GM13977 (cell line): ENCODE data around the gene IFT81.

Experiments
- DNase-seq: peaks from one replicate; pipeline ENCODE4 v3.0.0; 2012; ENCODE audit warnings: low spot score
- in situ Hi-C: fragments of 300-500 bp; cut with MboI; formaldehyde crosslinking; loops from one replicate; pipeline ENCODE4 v1.12.0; 2022; ENCODE audit warnings: low sequenced_read_pairs, low pct_unique_long_range_greater_than_20kb, mixed read lengths, inconsistent platforms; ENCODE audit not compliant: unreplicated experiment
- TF ChIP-seq, protein P1 (sequence below): IDR thresholded peaks from 2 replicates; pipeline ENCODE4 v1.5.1; 2012; ENCODE audit warnings: mild to moderate bottlenecking, control low read depth; ENCODE audit not compliant: insufficient read depth; ENCODE audit errors: extremely low read depth, missing control alignments

IFT81 gene

DNA sequence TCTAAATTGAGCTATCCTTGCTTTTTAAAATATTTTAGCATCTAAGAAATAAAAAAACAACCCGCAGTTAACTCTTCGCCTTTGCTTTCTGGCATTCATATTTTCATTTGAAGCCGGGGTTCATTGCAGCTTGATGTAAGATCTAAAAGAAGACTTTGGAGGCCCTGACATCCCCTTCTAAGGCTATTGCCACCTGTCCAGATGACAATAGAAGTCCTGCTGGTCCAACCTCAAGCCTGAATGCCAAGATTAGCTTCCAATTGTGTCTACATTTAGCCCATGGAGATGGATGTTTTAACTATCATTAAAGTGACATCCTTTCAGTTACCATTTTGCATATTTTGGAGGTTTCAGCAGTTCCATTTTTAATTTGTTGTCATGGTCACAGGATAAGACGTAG is 105.3 kb downstream of the IFT81 start:
- DNase-seq = no peak
- in situ Hi-C loops = no loop called here
- TF ChIP-seq, protein P1, sequence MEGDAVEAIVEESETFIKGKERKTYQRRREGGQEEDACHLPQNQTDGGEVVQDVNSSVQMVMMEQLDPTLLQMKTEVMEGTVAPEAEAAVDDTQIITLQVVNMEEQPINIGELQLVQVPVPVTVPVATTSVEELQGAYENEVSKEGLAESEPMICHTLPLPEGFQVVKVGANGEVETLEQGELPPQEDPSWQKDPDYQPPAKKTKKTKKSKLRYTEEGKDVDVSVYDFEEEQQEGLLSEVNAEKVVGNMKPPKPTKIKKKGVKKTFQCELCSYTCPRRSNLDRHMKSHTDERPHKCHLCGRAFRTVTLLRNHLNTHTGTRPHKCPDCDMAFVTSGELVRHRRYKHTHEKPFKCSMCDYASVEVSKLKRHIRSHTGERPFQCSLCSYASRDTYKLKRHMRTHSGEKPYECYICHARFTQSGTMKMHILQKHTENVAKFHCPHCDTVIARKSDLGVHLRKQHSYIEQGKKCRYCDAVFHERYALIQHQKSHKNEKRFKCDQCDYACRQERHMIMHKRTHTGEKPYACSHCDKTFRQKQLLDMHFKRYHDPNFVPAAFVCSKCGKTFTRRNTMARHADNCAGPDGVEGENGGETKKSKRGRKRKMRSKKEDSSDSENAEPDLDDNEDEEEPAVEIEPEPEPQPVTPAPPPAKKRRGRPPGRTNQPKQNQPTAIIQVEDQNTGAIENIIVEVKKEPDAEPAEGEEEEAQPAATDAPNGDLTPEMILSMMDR = no peak

DNA sequence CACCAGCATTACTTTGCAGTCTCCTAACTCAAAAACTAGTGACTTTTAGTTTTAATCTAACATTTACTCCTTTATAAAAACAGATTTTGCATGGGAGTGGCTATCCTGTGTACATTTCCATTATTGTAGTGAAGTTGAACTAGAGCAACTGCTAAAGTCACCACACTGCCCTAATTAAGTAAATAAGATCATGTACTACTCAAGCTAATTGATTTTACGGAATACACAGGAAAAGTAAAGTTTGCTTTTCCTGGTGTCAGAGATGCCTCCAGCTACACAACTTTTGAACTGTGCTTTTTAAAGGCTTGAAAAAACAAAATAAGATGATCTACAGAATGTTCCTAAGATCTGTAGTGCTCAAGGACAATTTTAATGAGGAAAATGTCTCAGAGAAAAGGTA is 106.5 kb downstream of the IFT81 start:
- in situ Hi-C loops = no loop called here
- DNase-seq = no peak
- TF ChIP-seq, protein P1 = no peak

DNA sequence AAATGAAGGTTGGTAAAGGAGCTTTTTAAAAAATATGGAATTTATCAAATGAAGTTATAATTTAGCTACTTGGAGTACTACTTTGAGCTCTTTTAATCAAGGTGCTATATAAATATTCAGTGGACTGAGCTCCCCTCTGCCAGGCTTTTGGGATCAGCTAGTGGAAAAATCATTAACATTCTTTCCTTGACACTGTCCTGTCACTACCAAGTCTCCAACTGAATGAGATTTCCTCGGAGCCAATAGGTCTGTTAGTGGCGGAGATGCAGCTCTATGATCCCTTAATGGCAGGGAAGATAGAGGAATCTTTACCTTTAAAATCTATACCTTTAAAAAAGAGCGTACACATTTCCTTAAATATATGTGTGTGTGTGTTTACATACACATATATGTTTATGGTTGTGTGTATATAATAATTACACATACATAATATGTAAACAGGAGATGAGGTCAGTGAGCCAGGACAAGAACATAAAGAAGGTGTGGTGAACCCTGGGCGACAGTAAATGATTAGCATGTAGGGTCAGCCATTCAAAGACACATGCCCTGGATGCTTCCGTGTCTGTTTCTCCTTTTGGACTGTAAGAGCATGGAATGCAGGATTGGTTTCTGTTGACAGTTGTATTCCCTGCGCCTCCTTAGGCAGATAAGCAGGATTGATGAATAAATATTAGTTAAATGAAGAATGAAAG is 109.2 kb downstream of the IFT81 start:
- DNase-seq = no peak
- TF ChIP-seq, protein P1 = no peak
- in situ Hi-C loops = no loop called here

DNA sequence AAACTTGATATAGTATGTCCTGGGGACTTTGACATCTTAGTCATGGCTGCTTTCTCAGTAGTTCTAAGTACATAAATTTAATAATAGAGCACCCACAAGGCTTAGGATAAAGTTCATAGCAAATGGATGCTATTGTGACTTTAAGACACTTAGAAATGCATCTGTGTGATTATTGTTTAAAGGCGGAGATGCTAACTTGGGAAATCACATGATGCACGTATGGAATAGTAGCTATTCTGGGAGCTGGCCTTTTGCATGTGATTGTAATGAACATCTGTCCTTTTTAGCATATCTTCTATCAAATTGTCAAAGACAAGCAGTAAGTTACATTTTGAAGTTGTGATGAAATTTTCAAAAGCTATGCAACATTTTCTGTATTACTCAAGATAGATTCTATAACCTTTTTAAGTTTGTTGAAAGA is 110.2 kb downstream of the IFT81 start:
- no peak for DNase-seq
- TF ChIP-seq, protein P1 = no peak
- in situ Hi-C loops = no loop called here

DNA sequence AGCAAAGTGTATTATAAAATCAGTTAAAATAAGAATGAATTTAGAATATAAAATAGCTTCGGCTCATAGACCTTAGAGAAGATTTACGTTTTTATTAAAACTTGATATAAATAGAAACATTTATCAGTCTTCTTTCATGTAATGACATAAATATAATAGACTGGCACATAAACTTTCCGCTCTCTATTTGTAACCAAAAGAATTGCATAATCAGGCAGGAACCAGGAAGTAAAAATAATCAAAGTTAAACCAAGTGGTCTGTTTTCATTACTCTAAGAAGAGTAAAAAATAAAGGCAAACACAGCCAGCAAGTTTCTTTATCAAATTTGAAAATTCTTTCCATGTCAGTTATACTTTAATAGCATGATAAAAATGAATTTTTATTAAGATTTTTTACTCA is 110.6 kb downstream of the IFT81 start:
- no peak for DNase-seq

DNA sequence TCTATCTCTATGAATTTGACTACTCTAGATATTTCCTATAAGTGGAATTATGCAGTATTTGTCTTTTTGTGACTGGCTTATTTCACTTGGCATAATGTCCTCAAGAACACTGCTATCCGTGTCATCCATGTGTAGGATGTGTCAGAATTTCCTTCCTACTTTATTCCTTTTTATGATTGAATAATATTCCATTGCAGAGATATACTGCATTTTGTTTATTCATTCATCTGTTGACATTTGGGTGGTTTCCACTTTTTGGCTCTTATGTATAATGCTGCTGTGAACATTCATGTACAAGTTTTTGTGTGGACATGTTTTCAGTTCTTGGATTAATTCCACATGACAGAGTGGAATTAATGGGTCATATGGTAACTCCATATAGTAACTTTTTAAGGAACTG is 111.2 kb downstream of the IFT81 start:
- TF ChIP-seq, protein P1 = no peak
- in situ Hi-C loops = no loop called here
- no peak for DNase-seq

More for the DNA sequence above, 110.6 kb downstream of the IFT81 start:
- TF ChIP-seq, protein P1 = no peak
- in situ Hi-C loops = no loop called here
